Measurements from ENCODE around the gene RASD1. TPM values are rescaled to one million over a fixed set of nuclear protein-coding genes. Genes with fewer than 3 reads are reported as not detected.

Gene RASD1
- total and polyA plus RNA-seq, 5 donors from 2014 or later: 0.12 to 0.72 (median 0.26) TPM; not detected in 2

- no peak for ATAC-seq (ENCODE audit: low read depth in 2 of 2)
- peaks cover 17 to 66% (median 42%) of the 10 kb centered on the region in 4 donors for H3K4me1 Mint-ChIP-seq
- DNase-seq: no peak
Measured at GRCh38 chr17:17479209-17479608, 17.0 kb downstream of the RASD1 start.

GRCh38 chr17:17476865-17477467 lies 19.2 kb downstream of the RASD1 start, which contains the start of gene MED9:
Gene MED9 (plus strand): TSS chr17:17477000. CDS start chr17:17477042, 42 bp downstream.
- Mint-ChIP-seq H3K27ac (peak within 1 kb of the TSS; percentile 64 to 93 (median 91)), H3K36me3 (peaks cover 16% of the 10 kb centered on the region), H3K4me1 (peaks cover 10 to 53% (median 28%) of the 10 kb centered on the region in 4 donors), H3K9me3 (peaks cover 0 to 1% (median 0%) of the 10 kb centered on the region in 7 donors), H3K27me3 (peaks cover 18% of the 10 kb centered on the region), H3K4me3 (peak within 1 kb of the TSS; percentile 91 to 96 (median 92))
- H3K4me1 ChIP-seq (ENCODE audit: control insufficient read depth, insufficient read depth, low read length, poor library complexity, severe bottlenecking): peaks cover 26% of the 10 kb centered on the region
- H3K27ac ChIP-seq (ENCODE audit: insufficient read depth, low read length, poor library complexity, severe bottlenecking): peak within 1 kb of the TSS; percentile 83
- DNase-seq (peak; percentile 91 to 93 (median 93)), ATAC-seq (ENCODE audit: low read depth in 2 of 2) (peak; percentile 90 to 98)
- H3K36me3 ChIP-seq (ENCODE audit: control insufficient read depth, insufficient read depth, low read length): no peaks in the 10 kb centered on the region
- H3K4me3 ChIP-seq (ENCODE audit: low read depth, low read length): peak within 1 kb of the TSS; percentile 87
- peaks cover 12% of the 10 kb centered on the region for H3K27me3 ChIP-seq (ENCODE audit: control insufficient read depth, insufficient read depth, low read length)
- H3K9me3 ChIP-seq (ENCODE audit: control insufficient read depth in 2 of 2, low read length in 2 of 2): no peaks in the 10 kb centered on the region

More at GRCh38 chr17:17479209-17479608, 17.0 kb downstream of the RASD1 start:
- peak overlapping the region in 2 of 3 donors; percentile 38 to 49 for H3K27ac Mint-ChIP-seq
- H3K4me1 ChIP-seq (ENCODE audit: control insufficient read depth, insufficient read depth, low read length, poor library complexity, severe bottlenecking): peaks cover 28% of the 10 kb centered on the region
- no peaks in the 10 kb centered on the region for H3K36me3 ChIP-seq (ENCODE audit: control insufficient read depth, insufficient read depth, low read length)
- H3K4me3 Mint-ChIP-seq: peak overlapping the region; percentile 26 to 92 (median 50)
- H3K4me3 ChIP-seq (ENCODE audit: low read depth, low read length): no peak overlapping the region
- peaks cover 6% of the 10 kb centered on the region for H3K27me3 Mint-ChIP-seq
- peaks cover 19% of the 10 kb centered on the region for H3K36me3 Mint-ChIP-seq
- H3K9me3 ChIP-seq (ENCODE audit: control insufficient read depth in 2 of 2, low read length in 2 of 2): no peaks in the 10 kb centered on the region
- H3K9me3 Mint-ChIP-seq: no peaks in the 10 kb centered on the region
- no peak overlapping the region for H3K27ac ChIP-seq (ENCODE audit: insufficient read depth, low read length, poor library complexity, severe bottlenecking)
- peaks cover 2% of the 10 kb centered on the region for H3K27me3 ChIP-seq (ENCODE audit: control insufficient read depth, insufficient read depth, low read length)

GRCh38 chr17:17474341-17474740 lies 21.9 kb downstream of the RASD1 start:
- Histone ChIP-seq H3K27ac (ENCODE audit: insufficient read depth, low read length, poor library complexity, severe bottlenecking) (no peak overlapping the region), H3K4me3 (ENCODE audit: low read depth, low read length) (no peak overlapping the region), H3K36me3 (ENCODE audit: control insufficient read depth, insufficient read depth, low read length) (no peaks in the 10 kb centered on the region), H3K4me1 (ENCODE audit: control insufficient read depth, insufficient read depth, low read length, poor library complexity, severe bottlenecking) (peaks cover 18% of the 10 kb centered on the region), H3K9me3 (ENCODE audit: control insufficient read depth in 2 of 2, low read length in 2 of 2) (no peaks in the 10 kb centered on the region), H3K27me3 (ENCODE audit: control insufficient read depth, insufficient read depth, low read length) (peaks cover 12% of the 10 kb centered on the region)
- Mint-ChIP-seq H3K36me3 (peaks cover 3% of the 10 kb centered on the region), H3K4me3 (peak overlapping the region in 2 of 4 donors; percentile 34 to 40), H3K9me3 (peaks cover 0 to 1% (median 0%) of the 10 kb centered on the region in 7 donors), H3K27me3 (peaks cover 31% of the 10 kb centered on the region), H3K4me1 (peaks cover 8 to 28% (median 14%) of the 10 kb centered on the region in 4 donors), H3K27ac (no peak overlapping the region)
- no peak for ATAC-seq (ENCODE audit: low read depth in 2 of 2)
- no peak for DNase-seq

GRCh38 chr17:17472333-17472920 lies 23.8 kb downstream of the RASD1 start:
- H3K4me1 ChIP-seq (ENCODE audit: control insufficient read depth, insufficient read depth, low read length, poor library complexity, severe bottlenecking): peaks cover 5% of the 10 kb centered on the region
- no peak for DNase-seq
- H3K4me3 ChIP-seq (ENCODE audit: low read depth, low read length): no peak overlapping the region
- H3K4me1 Mint-ChIP-seq: peaks cover 0 to 12% (median 4%) of the 10 kb centered on the region in 4 donors
- H3K36me3 ChIP-seq (ENCODE audit: control insufficient read depth, insufficient read depth, low read length): no peaks in the 10 kb centered on the region
- H3K36me3 Mint-ChIP-seq: no peaks in the 10 kb centered on the region
- no peak for ATAC-seq (ENCODE audit: low read depth in 2 of 2)
- peaks cover 44% of the 10 kb centered on the region for H3K27me3 Mint-ChIP-seq
- no peak overlapping the region for H3K27ac Mint-ChIP-seq
- peaks cover 12% of the 10 kb centered on the region for H3K27me3 ChIP-seq (ENCODE audit: control insufficient read depth, insufficient read depth, low read length)
- peaks cover 0 to 1% (median 0%) of the 10 kb centered on the region in 7 donors for H3K9me3 Mint-ChIP-seq
- H3K9me3 ChIP-seq (ENCODE audit: control insufficient read depth in 2 of 2, low read length in 2 of 2): no peaks in the 10 kb centered on the region
- H3K4me3 Mint-ChIP-seq: peak overlapping the region in 1 of 4 donors; percentile 52
- H3K27ac ChIP-seq (ENCODE audit: insufficient read depth, low read length, poor library complexity, severe bottlenecking): no peak overlapping the region

- H3K27me3 Mint-ChIP-seq: peaks cover 55% of the 10 kb centered on the region
- no peak overlapping the region for H3K27ac ChIP-seq (ENCODE audit: insufficient read depth, low read length, poor library complexity, severe bottlenecking)
- no peak overlapping the region for H3K4me3 Mint-ChIP-seq
Measured at GRCh38 chr17:17469996-17470395, 26.2 kb downstream of the RASD1 start.

GRCh38 chr17:17469358-17469757 lies 26.8 kb downstream of the RASD1 start:
- no peaks in the 10 kb centered on the region for H3K4me1 ChIP-seq (ENCODE audit: control insufficient read depth, insufficient read depth, low read length, poor library complexity, severe bottlenecking)
- no peak overlapping the region for H3K4me3 Mint-ChIP-seq
- H3K36me3 Mint-ChIP-seq: no peaks in the 10 kb centered on the region
- DNase-seq: no peak
- H3K4me1 Mint-ChIP-seq: no peaks in the 10 kb centered on the region
- ATAC-seq (ENCODE audit: low read depth in 2 of 2): no peak
- H3K27ac ChIP-seq (ENCODE audit: insufficient read depth, low read length, poor library complexity, severe bottlenecking): no peak overlapping the region
- no peaks in the 10 kb centered on the region for H3K36me3 ChIP-seq (ENCODE audit: control insufficient read depth, insufficient read depth, low read length)
- peaks cover 59% of the 10 kb centered on the region for H3K27me3 Mint-ChIP-seq
- H3K9me3 Mint-ChIP-seq: peaks cover 0 to 1% (median 0%) of the 10 kb centered on the region in 7 donors
- peaks cover 11% of the 10 kb centered on the region for H3K27me3 ChIP-seq (ENCODE audit: control insufficient read depth, insufficient read depth, low read length)
- H3K27ac Mint-ChIP-seq: no peak overlapping the region
- H3K9me3 ChIP-seq (ENCODE audit: control insufficient read depth in 2 of 2, low read length in 2 of 2): no peaks in the 10 kb centered on the region
- H3K4me3 ChIP-seq (ENCODE audit: low read depth, low read length): no peak overlapping the region

More at GRCh38 chr17:17469996-17470395, 26.2 kb downstream of the RASD1 start:
- ATAC-seq (ENCODE audit: low read depth in 2 of 2): no peak
- Histone ChIP-seq H3K9me3 (ENCODE audit: control insufficient read depth in 2 of 2, low read length in 2 of 2) (no peaks in the 10 kb centered on the region), H3K27me3 (ENCODE audit: control insufficient read depth, insufficient read depth, low read length) (peaks cover 12% of the 10 kb centered on the region), H3K4me3 (ENCODE audit: low read depth, low read length) (no peak overlapping the region), H3K4me1 (ENCODE audit: control insufficient read depth, insufficient read depth, low read length, poor library complexity, severe bottlenecking) (no peaks in the 10 kb centered on the region), H3K36me3 (ENCODE audit: control insufficient read depth, insufficient read depth, low read length) (no peaks in the 10 kb centered on the region)
- Mint-ChIP-seq H3K4me1 (no peaks in the 10 kb centered on the region), H3K36me3 (no peaks in the 10 kb centered on the region), H3K27ac (no peak overlapping the region), H3K9me3 (peaks cover 0 to 1% (median 0%) of the 10 kb centered on the region in 7 donors)
- no peak for DNase-seq

GRCh38 chr17:17468217-17469010 lies 27.8 kb downstream of the RASD1 start:
- no peak overlapping the region for H3K4me3 Mint-ChIP-seq
- H3K9me3 Mint-ChIP-seq: peaks cover 0 to 1% (median 0%) of the 10 kb centered on the region in 7 donors
- H3K4me1 Mint-ChIP-seq: no peaks in the 10 kb centered on the region
- H3K27me3 ChIP-seq (ENCODE audit: control insufficient read depth, insufficient read depth, low read length): peaks cover 8% of the 10 kb centered on the region
- H3K4me3 ChIP-seq (ENCODE audit: low read depth, low read length): no peak overlapping the region
- no peaks in the 10 kb centered on the region for H3K36me3 Mint-ChIP-seq
- no peaks in the 10 kb centered on the region for H3K9me3 ChIP-seq (ENCODE audit: control insufficient read depth in 2 of 2, low read length in 2 of 2)
- no peak overlapping the region for H3K27ac Mint-ChIP-seq
- H3K36me3 ChIP-seq (ENCODE audit: control insufficient read depth, insufficient read depth, low read length): no peaks in the 10 kb centered on the region
- no peak overlapping the region for H3K27ac ChIP-seq (ENCODE audit: insufficient read depth, low read length, poor library complexity, severe bottlenecking)
- DNase-seq (no peak), ATAC-seq (ENCODE audit: low read depth in 2 of 2) (no peak)
- peaks cover 59% of the 10 kb centered on the region for H3K27me3 Mint-ChIP-seq
- H3K4me1 ChIP-seq (ENCODE audit: control insufficient read depth, insufficient read depth, low read length, poor library complexity, severe bottlenecking): no peaks in the 10 kb centered on the region

Measured in CD4-positive, CD25-positive, alpha-beta regulatory T cell (primary cell).